HCEC 1CT (cell line): ENCODE results near the gene TM2D3.

Source experiments
- DNase-seq: peaks from one replicate; pipeline ENCODE4 v3.0.0-alpha.2; 2017

TM2D3 gene

GRCh38 chr15:101599091-101599490 is 53.1 kb downstream of the TM2D3 start:
- DNase-seq: no peak

- no peak for DNase-seq
Measured at GRCh38 chr15:101597360-101597928, 54.7 kb downstream of the TM2D3 start.

- no peak for DNase-seq
Measured at GRCh38 chr15:101596633-101597032, 55.5 kb downstream of the TM2D3 start.
